Iris pigment epithelial cell (primary cell): ENCODE results near the gene FCHSD2.
"Not testable (repeated sequence)": the region's sequence is repeated elsewhere in the genome, so short reads cannot be mapped to it uniquely, and the experiment has no call there.

Experiments
- DNase-seq: peaks from one replicate; pipeline ENCODE4 v3.0.0-alpha.2; 2011; ENCODE audit warnings: low read depth

Gene FCHSD2

DNA sequence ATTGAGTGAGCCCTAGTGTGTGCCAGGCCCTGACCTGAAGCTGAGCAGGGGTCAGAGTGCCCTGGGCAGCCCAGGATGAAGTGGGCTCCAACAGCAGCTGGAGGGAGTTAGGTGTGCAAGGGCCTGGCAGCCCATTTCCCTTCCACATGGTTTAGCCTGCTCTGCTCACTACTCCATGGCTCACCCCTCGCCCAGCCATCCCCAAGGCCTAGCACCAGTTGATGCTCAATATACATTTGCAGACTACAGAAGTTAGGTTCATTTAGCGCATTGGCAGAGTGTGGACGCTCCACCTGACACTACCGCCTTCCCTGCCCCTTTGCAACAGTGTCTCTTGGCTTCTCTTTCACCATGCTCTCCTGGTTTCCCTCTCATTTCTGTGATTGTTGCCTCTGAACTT, 324.2 kb downstream of the FCHSD2 start:
- no peak for DNase-seq

GRCh38 chr11:72816404-72816990, 325.6 kb downstream of the FCHSD2 start:
- DNase-seq, result no peak

DNA sequence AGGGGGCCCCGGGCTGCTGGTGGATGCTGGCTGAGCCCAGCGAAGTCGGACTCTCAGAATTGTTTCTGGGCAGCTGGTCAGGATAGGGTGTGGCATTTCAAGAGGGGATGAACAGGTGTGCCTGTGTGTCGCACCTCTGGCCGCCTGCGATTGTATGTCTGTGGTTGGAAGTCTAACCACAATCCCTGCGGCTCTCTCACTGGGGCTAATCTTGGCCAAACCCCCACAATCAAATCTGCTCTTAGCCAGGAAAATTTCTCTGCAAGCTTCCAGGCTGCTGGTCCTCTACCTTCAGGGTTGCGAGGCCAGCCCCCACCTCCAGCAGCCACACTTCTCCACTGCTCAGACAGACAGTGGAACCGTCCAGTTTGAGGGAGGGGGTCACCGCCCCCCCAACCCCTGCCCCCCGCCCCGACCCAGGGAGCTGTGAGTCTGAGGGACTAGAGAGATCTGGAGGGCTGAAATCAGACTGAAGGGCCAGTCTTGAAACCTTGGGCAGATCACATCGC, 327.0 kb downstream of the FCHSD2 start:
- DNase-seq, result no peak

GRCh38 chr11:72814286-72815109, 327.6 kb downstream of the FCHSD2 start, which contains the start of gene ATG16L2:
ATG16L2 (plus strand) TSS chr11:72814411; CDS start chr11:72814446, 35 bp downstream.
- peak; percentile 87 for DNase-seq

DNA sequence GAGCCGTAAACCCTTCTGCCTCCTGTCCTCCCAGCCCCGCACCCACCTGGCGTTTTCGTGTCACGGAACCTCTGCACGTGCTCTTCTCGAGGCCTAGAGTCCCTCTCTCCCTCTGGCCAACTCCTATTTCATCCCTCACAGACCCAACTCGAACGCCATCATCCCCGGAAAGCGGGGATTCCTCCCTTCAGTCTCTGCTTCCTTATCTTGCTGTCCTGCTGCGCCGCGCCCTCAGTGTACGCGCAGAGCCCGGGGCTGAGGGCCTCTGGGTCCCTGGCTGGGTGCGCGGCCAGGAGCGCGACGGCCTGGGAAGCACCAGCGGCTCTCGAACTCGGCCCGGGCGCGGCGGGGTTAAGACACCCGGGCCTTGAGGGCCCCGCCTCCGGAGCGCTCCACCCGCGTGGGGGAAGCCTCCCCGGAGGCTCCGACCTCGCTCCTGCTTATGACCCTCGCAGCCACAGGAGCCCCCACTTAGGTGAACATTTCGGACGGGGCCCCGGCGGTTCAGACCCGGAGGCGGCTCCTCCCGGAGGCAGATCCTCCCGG, 328.3 kb downstream of the FCHSD2 start:
- DNase-seq, result peak; percentile 80

DNA sequence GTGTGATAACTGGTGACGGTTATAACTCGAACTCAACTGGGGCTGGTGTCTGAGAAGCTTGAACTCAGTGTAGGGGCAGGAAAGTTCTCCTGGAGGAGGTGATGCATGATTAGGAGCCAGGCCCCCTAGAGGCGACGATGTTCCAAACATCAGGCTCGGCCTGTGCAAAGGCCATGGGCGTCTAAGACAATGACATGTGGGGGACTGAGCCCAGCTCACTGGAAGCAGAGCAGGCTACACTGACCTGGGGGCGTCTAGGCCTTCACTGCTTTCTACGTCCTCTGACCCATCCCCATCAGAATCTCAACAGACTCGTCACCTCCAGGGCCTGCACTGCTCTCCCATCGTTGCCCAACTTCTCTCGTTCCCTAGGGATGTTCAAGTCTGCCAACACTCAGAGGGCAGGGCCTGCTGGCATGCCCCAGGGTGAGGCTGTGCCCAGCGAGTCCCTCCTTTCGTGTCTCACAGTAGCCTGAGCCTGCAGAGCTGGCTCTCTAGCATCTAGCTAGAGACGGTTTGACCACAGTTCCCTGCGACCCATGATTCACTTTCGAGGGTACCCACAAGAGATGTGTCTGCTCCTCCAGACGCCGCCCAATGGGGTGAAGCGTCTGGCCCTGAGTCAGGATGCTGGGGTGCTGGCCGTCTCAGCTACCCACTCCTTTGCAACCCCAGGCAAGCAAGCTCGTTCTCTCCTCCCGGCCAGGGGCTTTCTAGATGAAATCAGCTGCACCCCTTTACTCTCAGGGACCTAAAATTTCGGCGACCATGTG, 329.0 kb downstream of the FCHSD2 start:
- peak; percentile 75 for DNase-seq

- DNase-seq, result no peak
Measured at GRCh38 chr11:72812604-72812966, 329.5 kb downstream of the FCHSD2 start.

- not testable (repeated sequence) for DNase-seq
Measured at GRCh38 chr11:72811686-72812085, 330.4 kb downstream of the FCHSD2 start.

- peak; percentile 49 for DNase-seq
Measured at GRCh38 chr11:72808331-72808798, 333.8 kb downstream of the FCHSD2 start.

GRCh38 chr11:72807792-72808191, 334.3 kb downstream of the FCHSD2 start:
- no peak for DNase-seq

DNA sequence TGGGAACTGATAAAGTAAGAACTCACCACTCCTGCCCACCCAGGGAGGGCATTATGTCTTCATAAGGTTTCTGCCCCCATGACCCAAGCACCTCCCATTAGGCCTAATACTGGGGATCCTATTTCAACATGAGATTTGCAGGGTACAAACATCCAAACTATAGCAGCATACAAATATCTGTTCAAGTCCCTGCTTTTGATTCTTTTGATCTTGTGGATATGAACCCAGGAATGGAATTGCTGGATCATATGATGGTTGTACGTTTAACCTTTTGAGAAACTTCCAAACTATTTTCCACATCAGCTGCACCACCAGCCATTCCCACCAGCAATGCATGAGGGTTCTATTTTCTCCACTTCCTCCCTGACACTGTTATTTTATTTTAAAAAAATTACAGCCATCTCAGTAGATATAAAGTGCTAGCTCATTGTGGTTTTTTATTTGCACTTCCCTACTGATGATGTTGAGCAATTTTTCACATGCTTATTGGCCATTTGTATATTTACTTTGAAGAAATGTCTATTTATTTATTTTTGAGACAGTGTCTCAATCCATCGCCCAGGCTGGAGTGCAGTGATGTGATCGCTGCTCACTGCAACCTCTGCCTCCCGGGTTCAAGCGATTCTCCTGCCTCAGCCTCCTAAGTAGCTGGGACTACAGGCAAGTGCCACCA, 335.0 kb downstream of the FCHSD2 start:
- DNase-seq, result peak; percentile 81

- not testable (repeated sequence) for DNase-seq
Measured at GRCh38 chr11:72806378-72806777, 335.7 kb downstream of the FCHSD2 start.

DNA sequence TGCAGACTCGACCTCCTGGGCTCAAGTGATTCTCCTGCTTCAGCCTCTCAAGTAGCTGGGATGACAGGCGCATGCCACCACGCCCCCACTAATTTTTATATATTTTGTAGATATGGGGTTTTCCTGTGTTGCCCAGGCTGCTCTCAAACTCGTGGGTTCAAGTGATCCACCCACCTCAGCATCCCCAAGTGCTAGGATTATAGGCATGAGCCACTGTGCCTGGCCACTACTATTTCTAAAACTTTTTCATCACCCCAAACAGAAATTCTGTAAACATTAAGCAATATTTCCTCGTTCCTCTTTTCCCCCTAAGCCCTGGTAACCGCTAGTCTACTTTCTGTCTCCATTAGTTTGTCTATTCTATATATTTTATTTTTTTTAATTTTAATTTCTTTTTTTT, 336.9 kb downstream of the FCHSD2 start:
- DNase-seq, result no peak

GRCh38 chr11:72802822-72803221, 339.3 kb downstream of the FCHSD2 start:
- no peak for DNase-seq

DNA sequence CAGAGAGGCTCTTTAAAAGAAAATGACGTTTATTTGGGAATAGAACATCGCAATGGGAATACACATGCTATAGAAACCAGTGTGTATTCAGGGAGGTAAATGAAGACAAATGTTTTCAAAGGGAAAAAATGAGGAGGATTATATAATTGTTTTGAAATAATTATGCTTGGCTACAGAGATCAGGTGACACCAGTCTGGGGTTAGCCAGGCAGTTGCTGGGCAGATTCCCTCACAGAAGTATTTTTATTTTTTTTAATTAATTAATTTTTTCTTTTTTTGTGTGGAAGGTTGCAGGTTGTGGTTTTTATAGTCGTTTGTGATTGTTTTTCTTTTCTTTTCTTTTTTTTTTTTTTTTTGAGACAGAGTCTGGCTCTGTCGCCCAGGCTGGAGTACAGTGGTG, 342.7 kb downstream of the FCHSD2 start:
- DNase-seq, result no peak

DNA sequence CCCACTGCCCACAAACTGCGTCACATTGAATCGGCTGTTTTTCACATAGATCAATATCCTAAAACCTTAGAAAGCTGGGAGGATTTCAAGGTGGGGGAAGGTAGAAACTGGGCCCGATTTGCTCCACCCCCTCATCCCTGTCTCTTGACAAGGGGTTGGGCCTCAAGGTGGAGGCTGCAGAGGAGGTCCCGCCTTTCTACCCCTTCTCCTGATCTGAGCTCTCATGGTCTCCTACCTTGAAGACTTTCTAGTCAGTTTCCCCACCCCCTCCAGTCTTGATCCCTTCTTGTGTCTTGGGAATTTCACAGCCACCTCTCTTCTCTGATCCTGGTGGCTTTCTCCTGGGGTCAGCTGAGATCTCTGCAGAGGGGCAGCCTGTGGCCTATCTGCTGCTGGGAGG, 343.8 kb downstream of the FCHSD2 start:
- no peak for DNase-seq

GRCh38 chr11:72793425-72794367, 348.4 kb downstream of the FCHSD2 start, which contains the start of gene STARD10:
STARD10 (minus strand) TSS chr11:72794047; CDS start chr11:72781181, 12,866 bp downstream.
- peak; percentile 94 for DNase-seq

DNA sequence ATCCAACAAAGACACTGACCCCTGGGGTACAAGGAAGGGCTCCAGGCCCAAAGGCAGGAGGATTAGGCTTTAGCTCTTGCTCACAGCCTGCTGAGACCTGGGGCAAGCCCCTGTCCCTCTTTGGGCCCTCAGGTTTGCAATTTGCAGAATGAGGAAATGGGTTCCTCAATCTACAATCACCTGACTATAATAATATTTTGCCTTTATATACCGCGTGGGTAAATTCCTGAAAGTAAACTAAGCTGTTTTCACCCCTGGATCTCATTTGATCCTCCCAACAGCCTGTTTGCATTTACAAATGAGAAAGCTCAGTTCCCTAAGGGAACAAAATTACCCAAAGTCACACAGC, 349.1 kb downstream of the FCHSD2 start:
- no peak for DNase-seq

DNA sequence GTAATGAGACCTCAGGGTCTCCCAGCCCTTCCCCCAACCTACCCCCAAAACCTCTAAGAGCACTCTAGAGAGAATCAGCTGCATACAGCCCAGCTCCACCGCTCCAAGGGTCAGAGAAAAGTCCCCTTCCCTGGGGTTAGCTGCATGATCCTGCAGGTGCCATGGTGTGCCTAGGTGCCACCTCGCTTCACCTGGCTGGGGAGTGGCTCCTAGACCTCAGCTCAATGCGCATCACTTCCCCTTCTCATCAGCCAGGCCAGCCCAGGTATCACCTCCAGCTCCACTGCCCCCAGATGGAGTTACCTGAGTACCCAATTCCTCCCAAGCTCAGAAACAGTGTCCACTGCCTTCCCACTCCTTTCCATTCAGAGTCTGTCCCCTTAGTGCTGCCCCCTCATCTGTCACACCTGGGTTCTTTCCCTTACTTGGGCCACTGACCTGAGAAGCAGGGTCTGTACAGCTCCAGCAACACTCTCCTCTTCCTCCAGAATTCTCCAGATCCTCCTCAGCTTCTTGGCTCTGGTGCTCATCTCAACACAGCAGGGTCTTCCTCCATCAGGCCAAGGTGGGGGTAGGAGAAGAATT, 349.6 kb downstream of the FCHSD2 start:
- DNase-seq, result no peak

GRCh38 chr11:72791228-72791627, 350.9 kb downstream of the FCHSD2 start:
- not testable (repeated sequence) for DNase-seq
